Hematopoietic multipotent progenitor cell treated with erythropoietin and hydrocortisone succinate and interleukin-3 and kit ligand, for 8 days (in vitro differentiated cells): ENCODE measurements around the gene FXYD4.
"Not testable (repeated sequence)": the region's sequence is repeated elsewhere in the genome, so short reads cannot be mapped to it uniquely, and the experiment has no call there.

ENCODE experiments used
- DNase-seq: peaks from one replicate; pipeline ENCODE4 v3.0.0-alpha.2; 2015

Gene FXYD4, protein sequence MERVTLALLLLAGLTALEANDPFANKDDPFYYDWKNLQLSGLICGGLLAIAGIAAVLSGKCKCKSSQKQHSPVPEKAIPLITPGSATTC

GRCh38 chr10:43371418-43371817 is at the start of gene FXYD4:
FXYD4 (plus strand) TSS chr10:43371636; CDS start chr10:43373747, 2,111 bp downstream.
- no peak for DNase-seq

DNA sequence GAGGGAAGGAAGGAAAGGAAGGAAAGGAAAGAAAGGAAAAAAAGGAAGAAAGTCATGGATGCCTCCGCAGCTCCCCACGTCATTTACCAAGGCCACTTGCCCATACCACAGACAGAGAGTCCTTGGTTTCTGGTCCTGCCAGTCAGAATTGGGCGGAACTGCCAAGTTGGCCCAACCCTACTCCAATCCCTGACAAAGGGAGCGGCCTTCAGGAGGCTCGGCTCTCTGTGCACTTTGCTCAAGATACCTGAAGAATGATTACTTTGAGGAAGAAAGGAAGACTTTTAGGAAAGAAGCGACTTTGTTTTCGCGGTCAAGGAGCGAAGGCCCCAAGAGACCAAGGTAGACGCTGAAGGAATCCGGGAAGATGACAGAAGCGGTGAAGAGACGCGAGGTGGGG is 49.1 kb upstream of the FXYD4 start:
- no peak for DNase-seq

DNA sequence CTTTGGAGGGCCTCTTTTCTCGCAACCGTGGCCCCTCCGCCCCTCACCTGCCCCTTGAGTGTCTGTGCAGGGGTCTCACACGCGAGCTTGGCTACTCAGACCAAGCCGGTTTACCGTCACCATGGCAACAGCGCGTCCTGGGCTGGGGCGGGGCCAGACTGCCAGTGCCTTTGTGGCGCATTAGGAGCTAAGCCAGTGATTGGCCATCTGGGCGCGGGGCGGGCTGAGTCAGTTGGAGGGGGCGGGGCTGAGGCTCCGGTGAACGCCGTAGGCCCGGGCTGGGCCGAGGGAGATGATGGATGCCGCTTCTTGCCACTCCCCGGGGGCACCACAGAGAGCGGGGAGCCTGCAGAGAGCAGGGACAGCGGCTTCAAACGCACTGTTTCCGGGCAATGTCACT is 48.7 kb upstream of the FXYD4 start:
- DNase-seq, result peak; percentile 78

GRCh38 chr10:43323245-43323644 is 48.2 kb upstream of the FXYD4 start:
- DNase-seq, result no peak

GRCh38 chr10:43324876-43325275 is 46.6 kb upstream of the FXYD4 start:
- no peak for DNase-seq

DNA sequence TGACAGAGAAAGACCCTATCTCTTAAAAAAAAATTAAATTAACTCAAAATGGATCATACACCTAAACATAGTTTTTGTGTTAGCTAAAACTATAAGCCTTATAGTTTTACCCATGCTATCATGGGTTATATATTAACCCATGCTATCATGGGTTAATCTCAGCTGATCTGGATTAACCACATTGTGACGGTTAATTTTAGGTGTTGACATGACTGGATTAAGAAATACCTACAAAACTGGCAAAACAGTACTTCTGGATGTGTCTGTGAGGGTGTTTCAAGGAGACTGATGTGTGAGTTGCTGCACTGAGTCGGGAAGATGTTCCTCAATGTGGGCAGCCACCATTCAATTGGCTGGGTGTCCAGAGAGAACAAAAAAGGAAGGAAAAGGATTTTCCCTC is 44.3 kb upstream of the FXYD4 start:
- DNase-seq, result no peak

- no peak for DNase-seq
Measured at GRCh38 chr10:43327986-43328385, 43.5 kb upstream of the FXYD4 start.

DNA sequence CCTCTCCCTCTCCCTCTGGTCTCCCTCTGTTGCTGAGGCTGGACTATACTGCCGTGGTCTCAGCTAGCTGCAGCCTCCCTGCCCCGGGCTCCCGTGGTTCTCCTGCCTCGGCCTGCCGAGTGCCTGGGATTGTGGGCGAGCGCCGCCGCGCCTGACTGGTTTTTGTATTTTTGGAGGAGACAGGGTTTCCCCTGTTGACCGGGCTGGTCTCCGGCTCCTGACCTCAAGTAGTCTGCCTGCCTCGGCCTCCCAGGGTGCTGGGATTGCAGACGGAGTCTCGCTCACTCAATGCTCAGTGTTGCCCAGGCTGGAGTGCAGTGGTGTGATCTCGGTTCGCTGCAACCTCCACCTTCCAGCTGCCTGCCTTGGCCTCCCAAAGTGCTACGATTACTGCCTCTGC is 42.6 kb upstream of the FXYD4 start:
- DNase-seq, result not testable (repeated sequence)

DNA sequence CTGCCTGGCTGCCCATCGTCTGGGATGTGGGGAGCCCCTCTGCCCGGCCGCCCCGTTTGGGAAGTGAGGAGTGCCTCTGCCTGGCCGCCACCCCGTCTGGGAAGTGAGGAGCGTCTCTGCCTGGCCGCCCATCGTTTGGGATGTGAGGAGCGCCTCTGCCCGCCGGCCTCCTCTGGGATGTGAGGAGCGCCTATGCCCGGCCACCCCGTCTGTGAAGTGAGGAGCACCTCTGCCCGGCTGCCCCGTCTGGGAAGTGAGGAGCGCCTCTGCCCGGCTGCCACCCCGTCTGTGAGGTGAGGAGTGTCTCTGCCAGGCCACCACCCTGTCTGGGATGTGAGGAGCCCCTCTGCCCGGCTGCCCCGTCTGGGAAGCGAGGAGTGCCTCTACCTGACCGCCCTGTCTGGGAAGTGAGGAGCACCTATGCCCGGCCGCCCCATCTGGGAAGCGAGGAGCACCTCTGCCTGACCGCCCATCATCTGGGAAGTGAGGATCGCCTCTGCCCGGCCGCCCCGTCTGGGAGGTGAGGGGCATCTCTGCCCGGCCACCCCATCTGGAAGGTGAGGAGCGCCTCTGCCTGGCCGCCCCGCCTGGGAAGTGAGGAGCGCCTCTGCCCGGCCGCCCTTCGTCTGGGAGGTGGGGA is 42.1 kb upstream of the FXYD4 start:
- not testable (repeated sequence) for DNase-seq

DNA sequence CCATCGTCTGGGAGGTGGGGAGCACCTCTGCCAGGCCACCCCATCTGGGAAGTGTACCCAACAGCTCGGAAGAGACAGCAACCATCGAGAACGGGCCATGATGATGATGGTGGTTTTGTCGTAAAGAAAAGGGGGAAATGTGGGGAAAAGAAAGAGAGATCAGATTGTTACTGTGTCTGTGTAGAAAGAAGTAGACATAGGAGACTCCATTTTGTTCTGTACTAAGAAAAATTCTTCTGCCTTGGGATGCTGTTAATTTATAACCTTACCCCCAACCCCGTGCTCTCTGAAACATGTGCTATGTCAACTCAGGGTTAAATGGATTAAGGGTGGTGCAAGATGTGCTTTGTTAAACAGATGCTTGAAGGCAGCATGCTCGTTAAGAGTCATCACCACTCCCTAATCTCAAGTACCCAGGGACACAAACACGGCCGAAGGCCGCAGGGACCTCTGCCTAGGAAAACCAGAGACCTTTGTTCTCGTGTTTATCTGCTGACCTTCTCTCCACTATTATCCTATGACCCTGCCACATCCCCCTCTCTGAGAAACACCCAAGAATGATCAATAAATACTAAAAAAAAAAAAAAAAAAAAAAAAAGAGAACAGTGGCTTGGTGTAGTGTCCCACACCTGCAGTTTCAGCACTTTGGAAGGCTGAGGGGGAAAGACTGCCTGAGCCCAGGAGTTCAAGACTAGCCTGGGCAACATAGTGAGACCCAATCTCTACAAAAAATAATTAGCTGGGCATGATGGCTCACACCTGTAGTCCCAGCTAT is 41.2 kb upstream of the FXYD4 start:
- DNase-seq, result not testable (repeated sequence)

GRCh38 chr10:43330824-43331127 is 40.7 kb upstream of the FXYD4 start:
- not testable (repeated sequence) for DNase-seq

DNA sequence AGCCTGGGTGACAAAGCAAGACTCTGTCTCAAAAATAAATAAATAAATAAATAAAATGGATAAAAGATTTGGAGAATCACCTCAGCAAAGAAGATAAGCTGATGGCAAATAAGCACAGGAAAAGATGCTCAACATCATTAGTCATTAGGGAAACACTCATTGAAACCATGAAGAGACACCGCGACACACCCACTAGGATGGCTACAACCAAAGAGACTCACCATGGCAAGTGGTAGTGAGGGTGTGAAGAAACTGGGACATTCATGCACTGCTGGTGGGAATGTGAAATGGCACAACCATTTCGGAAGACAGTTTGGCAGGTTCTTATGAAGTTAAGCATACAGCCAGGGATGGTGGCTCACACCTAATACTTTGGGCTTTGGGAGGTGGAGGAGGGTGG is 37.8 kb upstream of the FXYD4 start:
- no peak for DNase-seq

DNA sequence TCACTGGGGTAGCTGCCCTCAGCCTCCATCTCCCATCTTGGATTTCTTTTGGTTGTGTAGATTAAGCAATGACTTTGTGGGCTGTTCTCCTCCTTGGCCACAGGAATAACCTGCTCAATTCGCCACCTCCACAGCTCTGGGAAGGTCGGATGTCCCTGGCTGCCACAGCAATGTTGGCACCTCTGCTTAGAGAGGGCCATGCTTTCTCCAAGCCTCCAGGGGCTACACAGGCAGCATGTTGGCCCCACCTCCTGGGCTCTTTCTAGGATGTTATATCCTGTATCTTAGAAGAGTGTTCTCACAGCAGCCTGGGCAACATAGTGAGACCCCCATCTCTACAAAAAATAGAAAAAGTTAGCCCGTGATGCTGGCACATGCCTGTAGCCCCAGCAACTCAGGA is 35.4 kb upstream of the FXYD4 start:
- DNase-seq, result no peak

GRCh38 chr10:43336641-43337318 is 34.7 kb upstream of the FXYD4 start:
- no peak for DNase-seq

DNA sequence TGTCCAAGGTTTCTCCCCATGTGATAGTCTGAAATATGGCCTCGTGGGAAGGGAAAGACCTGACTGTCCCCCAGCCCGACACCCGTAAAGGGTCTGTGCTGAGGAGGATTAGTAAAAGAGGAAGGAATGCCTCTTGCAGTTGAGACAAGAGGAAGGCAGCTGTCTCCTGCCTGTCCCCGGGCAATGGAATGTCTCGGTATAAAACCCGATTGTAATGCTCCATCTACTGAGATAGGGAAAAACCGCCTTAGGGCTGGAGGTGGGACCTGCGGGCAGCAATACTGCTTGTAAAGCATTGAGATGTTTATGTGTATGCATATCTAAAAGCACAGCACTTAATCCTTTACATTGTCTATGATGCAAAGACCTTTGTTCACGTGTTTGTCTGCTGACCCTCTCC is 33.9 kb upstream of the FXYD4 start:
- not testable (repeated sequence) for DNase-seq

- DNase-seq, result no peak
Measured at GRCh38 chr10:43338117-43338516, 33.3 kb upstream of the FXYD4 start.

GRCh38 chr10:43339136-43339535 is 32.3 kb upstream of the FXYD4 start:
- no peak for DNase-seq

DNA sequence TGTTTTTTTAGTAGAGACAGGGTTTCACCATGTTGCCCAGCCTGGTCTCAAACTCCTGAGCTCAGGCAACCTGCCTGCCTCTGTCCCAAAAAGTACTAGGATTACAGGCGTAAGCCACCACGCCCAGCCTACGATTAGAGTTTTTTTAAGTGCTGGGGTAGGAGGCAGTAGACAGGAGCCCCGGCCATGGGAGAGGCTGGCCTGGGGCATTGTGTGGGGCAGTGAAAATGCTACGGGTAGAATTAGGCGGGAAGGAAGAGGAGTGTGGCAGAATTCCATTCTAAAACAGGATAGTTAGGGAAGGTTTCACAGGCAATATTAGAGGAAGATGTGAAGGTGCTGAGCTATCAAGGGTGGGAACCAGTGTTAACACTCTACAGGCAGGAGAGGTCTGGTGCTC is 31.3 kb upstream of the FXYD4 start:
- no peak for DNase-seq

DNA sequence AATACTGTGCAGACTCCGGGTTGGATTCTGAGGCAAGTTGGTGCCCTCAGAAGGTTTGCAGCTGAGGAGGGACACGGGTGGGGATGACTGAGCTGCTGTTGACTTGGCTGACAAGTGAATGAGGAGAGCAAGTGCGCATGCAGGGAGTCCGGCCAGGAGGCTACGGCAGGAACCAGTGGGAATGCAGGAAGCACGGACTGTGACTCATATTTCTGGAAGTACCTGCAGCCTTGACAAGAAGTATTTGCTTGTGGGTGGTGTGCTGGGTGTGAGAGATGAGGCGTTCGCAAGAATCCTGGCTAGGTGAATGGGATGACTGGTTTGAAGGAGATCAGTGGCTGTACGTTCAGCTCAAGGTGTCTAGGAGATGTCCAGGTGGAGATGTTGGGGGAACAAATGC is 30.8 kb upstream of the FXYD4 start:
- no peak for DNase-seq

- DNase-seq, result no peak
Measured at GRCh38 chr10:43341450-43341849, 30.0 kb upstream of the FXYD4 start.

- DNase-seq, result no peak
Measured at GRCh38 chr10:43342279-43343125, 28.9 kb upstream of the FXYD4 start.

DNA sequence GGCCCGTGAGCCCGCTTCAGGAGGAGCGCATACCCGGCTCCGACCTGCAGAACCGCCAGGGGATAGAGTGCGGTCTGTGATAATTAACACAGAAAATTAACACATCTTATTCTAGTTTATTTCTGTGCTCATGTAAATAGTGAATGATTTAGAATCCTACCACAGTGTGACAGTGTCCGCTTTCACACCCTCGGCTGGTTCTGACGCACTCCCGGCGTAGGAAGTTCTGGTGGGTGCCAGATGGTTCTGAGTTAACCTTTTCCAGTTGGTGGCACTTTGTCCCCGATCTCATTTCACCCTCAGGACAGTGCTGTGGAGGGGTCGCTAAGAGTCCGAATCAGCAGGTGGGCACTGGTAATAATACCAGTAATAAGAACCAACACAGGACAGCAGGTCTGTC is 28.3 kb upstream of the FXYD4 start:
- no peak for DNase-seq

DNA sequence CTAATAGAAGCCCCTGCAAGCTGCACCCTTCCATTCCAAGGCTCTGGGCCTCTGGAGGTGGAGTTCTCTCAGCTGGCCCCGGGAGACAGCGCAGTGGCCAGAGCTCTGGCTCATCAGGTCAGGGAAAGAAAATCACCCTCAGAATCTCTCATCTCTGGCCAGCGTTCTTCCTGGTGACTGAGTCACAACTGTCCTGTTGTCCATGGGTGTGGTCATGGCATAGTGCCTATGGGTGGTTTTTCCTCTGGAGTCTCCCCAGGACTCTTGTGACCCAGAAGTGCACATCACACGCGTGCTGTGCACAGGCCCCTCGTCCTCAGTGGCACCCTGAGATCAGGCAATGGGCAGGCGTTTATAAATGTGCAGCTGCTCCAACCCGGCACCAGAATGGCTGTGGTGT is 27.4 kb upstream of the FXYD4 start:
- no peak for DNase-seq
